GM12878 (cell line): Measurements from ENCODE around the gene SHC1. TPM values are rescaled to one million over a fixed set of nuclear protein-coding genes. Genes with fewer than 3 reads are reported as not detected.

Experiments
- BCL11A ChIP-seq: IDR thresholded peaks from 2 replicates; pipeline ENCODE4 v1.6.1; 2011; ENCODE audit warnings: low read depth, low read length
- RAD21 ChIP-seq: IDR thresholded peaks from 2 replicates; pipeline ENCODE4 v1.6.1; 2011; ENCODE audit warnings: mild to moderate bottlenecking, low read depth, low read length, moderate library complexity; ENCODE audit not compliant: insufficient read depth
- RCOR1 ChIP-seq: conservative IDR thresholded peaks from 2 replicates; pipeline ENCODE4 v1.6.1; 2012; ENCODE audit warnings: low read depth, low read length, improper control_type of control experiment
- SRF ChIP-seq, 2 experiments: IDR thresholded peaks; 2 replicates each; pipeline ENCODE4 v1.6.1; 2011; ENCODE audit warnings: low read depth in 2 of 2, low read length in 2 of 2, mild to moderate bottlenecking in 1 of 2, moderate library complexity in 1 of 2
- ZBTB33 ChIP-seq: fragments of 450-650 bp; IDR thresholded peaks from 2 replicates; pipeline ENCODE4 v1.6.1; 2017; ENCODE audit warnings: mild to moderate bottlenecking
- ZBTB40 ChIP-seq: fragments of 450-650 bp; IDR thresholded peaks from 2 replicates; pipeline ENCODE4 v1.6.1; 2016; ENCODE audit warnings: mild to moderate bottlenecking, moderate library complexity, borderline replicate concordance
- polyA plus RNA-seq, 11 experiments: library from polyadenylated mRNA; depleted of rRNA in 4 of 11; unstranded in 6 of 11; stranded (reverse) in 5 of 11; fragments of >200 nt; fragmentation: Nextera tagmentation in 4 of 11; fragmentation: Illumina TruSeq in 1 of 11; extraction: Ambion mirVana in 4 of 11; extraction: Trizol in 1 of 11; gene quantifications; 1 replicate in 1 of 11; 2 replicates in 10 of 11; pipeline versions ENCODE4 v1.2.1 to v1.2.3, GENCODE V29; 2011 to 2016; ENCODE audit warnings: inconsistent platforms in 2 of 11, missing spikeins in 2 of 11, low read depth in 1 of 11
- total RNA-seq, 4 experiments: library from RNA; depleted of rRNA in 3 of 4; stranded (reverse); fragments of >200 nt in 3 of 4; fragmentation: Illumina TruSeq in 1 of 4; extraction: Trizol in 1 of 4; gene quantifications; 2 replicates each; pipeline versions ENCODE4 v1.2.1 to v1.2.3, GENCODE V29; 2013 to 2021

SHC1 gene
- total and polyA plus RNA-seq, 10 of the 15 experiments (the other 5 are each of a cell fraction or from before 2014, with no cell fraction given): 2.6 to 49.3 (median 25.2) TPM

GRCh38 chr1:154982897-154983648, 12.5 kb upstream of the SHC1 start, which contains the start of gene FLAD1 (continued):
- TF ChIP-seq RAD21: no peak
- no peak; the same call in 1 of the 2 replicates for TF ChIP-seq RCOR1
- peak; percentile 81; the same call in 1 of the 2 replicates for TF ChIP-seq ZBTB33
- no peak for TF ChIP-seq SRF (IDR thresholded peaks at IDR 0.05; ENCODE audit: low read depth in 2 of 2, low read length in 2 of 2)
- peak; percentile 97 for TF ChIP-seq ZBTB40
- TF ChIP-seq BCL11A: no peak
